HepG2 (cell line): Measurements from ENCODE around the gene BAIAP3. TPM values are rescaled to one million over a fixed set of nuclear protein-coding genes. Genes with fewer than 3 reads are reported as not detected.

Source experiments
- ATAC-seq: fragments of 200-7000 bp; cut with Tn5 transposase; 3 replicates; pipeline ENCODE4 v1.9.1; 2020; ENCODE audit warnings: mild to moderate bottlenecking, moderate library complexity
- BruUV-seq: library from RNA; stranded (reverse); fragments of 400-500 nt; replicated peaks from 2 replicates; lab custom pipeline; 2021; lab: Mats Ljungman, UMichigan
- CTCF ChIA-PET: fragments of 300-600 bp; formaldehyde crosslinking; extraction: SDS; loops from one replicate; lab custom pipeline; 2021; ENCODE audit warnings: low total read pairs, inconsistent platforms, low intra/inter-chr PET ratio; lab: Yijun Ruan, JAX
- POLR2A ChIA-PET: fragments of 350-600 bp; sonication (Branson Sonifier 250); formaldehyde crosslinking; loops from one replicate; lab custom pipeline; 2020; ENCODE audit warnings: antibody characterized with exemption, inconsistent platforms; lab: Yijun Ruan, JAX
- DNase-seq: peaks from one replicate; pipeline ENCODE4 v3.0.0-alpha.2; 2015; ENCODE audit warnings: low spot score
- FAIRE-seq: peaks from 3 replicates; lab custom pipeline; 2011; peaks lifted over from hg19 to GRCh38; lab: Jason Lieb, UNC
- H2AFZ ChIP-seq: one replicate; pipeline ENCODE4 v1.6.1; 2011; ENCODE audit warnings: low read length, inconsistent platforms
- H3K27ac ChIP-seq: fragments of 300-600 bp; 3 replicates; pipeline ENCODE4 v1.8.0; 2011; ENCODE audit warnings: mixed run types, mild to moderate bottlenecking, mixed read lengths, low read length, inconsistent platforms; ENCODE audit not compliant: insufficient read depth; ENCODE audit errors: extremely low read length
- H3K27me3 ChIP-seq, 2 experiments: fragments of 200-600 bp in 1 of 2; 2 replicates in 1 of 2; 3 replicates in 1 of 2; pipeline versions ENCODE4 v1.6.0 to v1.8.0; 2011; ENCODE audit warnings: low read length in 2 of 2, mild to moderate bottlenecking in 2 of 2, moderate library complexity in 2 of 2, inconsistent platforms in 1 of 2; ENCODE audit not compliant: insufficient read depth in 2 of 2, control insufficient read depth in 1 of 2
- H3K36me3 ChIP-seq, 2 experiments: fragments of 200-600 bp in 1 of 2; replicated peaks in 1 of 2; 2 replicates in 1 of 2; 3 replicates in 1 of 2; pipeline versions ENCODE4 v1.5.1 to v1.8.0; 2011; ENCODE audit warnings: low read length in 2 of 2, inconsistent platforms in 1 of 2; ENCODE audit not compliant: insufficient read depth in 2 of 2, control insufficient read depth in 1 of 2
- H3K4me1 ChIP-seq: 2 replicates; pipeline ENCODE4 v1.5.1; 2012; ENCODE audit warnings: low read length, inconsistent platforms; ENCODE audit not compliant: insufficient read depth
- H3K4me2 ChIP-seq: 2 replicates; pipeline ENCODE4 v1.6.0; 2011; ENCODE audit warnings: low read depth, low read length, inconsistent platforms
- H3K4me3 ChIP-seq, 3 experiments: fragments of 200-600 bp in 1 of 3; sonication (generic), shearing (Covaris generic) in 1 of 3; replicated peaks in 1 of 3; 2 replicates each; pipeline ENCODE4 v1.5.1; 2011 to 2016; ENCODE audit warnings: low read length in 3 of 3, inconsistent platforms in 2 of 3, low read depth in 2 of 3, mild to moderate bottlenecking in 2 of 3, control low read depth in 1 of 3, mixed read lengths in 1 of 3; ENCODE audit not compliant: insufficient read depth in 1 of 3
- H3K79me2 ChIP-seq: one replicate; pipeline ENCODE4 v1.6.1; 2011; ENCODE audit warnings: low read length, inconsistent platforms; ENCODE audit not compliant: insufficient read depth
- H3K9ac ChIP-seq: 2 replicates; pipeline ENCODE4 v1.6.0; 2011; ENCODE audit warnings: mild to moderate bottlenecking, low read depth, low read length, inconsistent platforms; ENCODE audit not compliant: insufficient read depth
- H3K9me3 ChIP-seq: 2 replicates; pipeline ENCODE4 v1.5.1; 2012; ENCODE audit warnings: mild to moderate bottlenecking, low read length
- H4K20me1 ChIP-seq: 2 replicates; pipeline ENCODE4 v1.6.0; 2011; ENCODE audit warnings: inconsistent platforms, mild to moderate bottlenecking, low read length, moderate library complexity; ENCODE audit not compliant: insufficient read depth
- BRCA1 ChIP-seq: sonication (generic); formaldehyde crosslinking; IDR thresholded peaks from 2 replicates; pipeline ENCODE4 v1.4.0; 2020; ENCODE audit warnings: missing genetic modification reagents
- CBX2 ChIP-seq, 2 experiments: fragments of 200-600 bp in 1 of 2; sonication (generic); formaldehyde crosslinking in 1 of 2; IDR thresholded peaks; 2 replicates each; pipeline versions ENCODE4 v1.7.0 to v1.8.1; 2018 to 2022; ENCODE audit warnings: low read depth in 2 of 2, low read length in 1 of 2, mild to moderate bottlenecking in 1 of 2, missing genetic modification reagents in 1 of 2
- CREB1 ChIP-seq, 2 experiments: fragments of 450-650 bp in 1 of 2; IDR thresholded peaks; 2 replicates each; pipeline ENCODE4 v1.6.1; 2016 to 2017; ENCODE audit warnings: control low read depth in 1 of 2, mild to moderate bottlenecking in 1 of 2, missing compliant biosample characterization in 1 of 2, missing genetic modification characterization in 1 of 2
- KDM5B ChIP-seq: sonication (generic); formaldehyde crosslinking; IDR thresholded peaks from 2 replicates; pipeline ENCODE4 v1.4.0; 2020; ENCODE audit warnings: missing genetic modification reagents, mild to moderate bottlenecking, borderline replicate concordance
- PCBP2 ChIP-seq: fragments of 200-400 bp; formaldehyde crosslinking; optimal IDR thresholded peaks from 2 replicates; pipeline ENCODE3; 2018; ENCODE audit warnings: low read length, low read depth; ENCODE audit not compliant: poor library complexity, severe bottlenecking
- RCOR2 ChIP-seq: IDR thresholded peaks from 2 replicates; pipeline ENCODE4 v1.6.1; 2016; ENCODE audit warnings: missing biosample characterization, missing genetic modification reagents
- TARDBP ChIP-seq: sonication (generic); formaldehyde crosslinking; IDR thresholded peaks from 2 replicates; pipeline ENCODE4 v1.8.0; 2022; ENCODE audit warnings: mild to moderate bottlenecking, missing genetic modification reagents
- ZFX ChIP-seq: sonication (generic); formaldehyde crosslinking; IDR thresholded peaks from 2 replicates; pipeline ENCODE4 v1.4.0; 2020; ENCODE audit warnings: mild to moderate bottlenecking, low read depth, missing genetic modification reagents, moderate library complexity
- ZFYVE20 ChIP-seq: sonication (generic); formaldehyde crosslinking; IDR thresholded peaks from 2 replicates; pipeline ENCODE4 v1.8.0; 2023; ENCODE audit warnings: low read depth, mild to moderate bottlenecking, moderate library complexity, missing genetic modification reagents, borderline replicate concordance
- ZNF350 ChIP-seq: sonication (generic); formaldehyde crosslinking; IDR thresholded peaks from 2 replicates; pipeline ENCODE4 v1.4.0; 2020; ENCODE audit warnings: mild to moderate bottlenecking, low read depth, missing genetic modification reagents, borderline replicate concordance
- ZNF556 ChIP-seq: sonication (generic); formaldehyde crosslinking; IDR thresholded peaks from 2 replicates; pipeline ENCODE4 v1.4.0; 2020; ENCODE audit warnings: mild to moderate bottlenecking, missing genetic modification reagents, borderline replicate concordance
- ZNF564 ChIP-seq: sonication (generic); formaldehyde crosslinking; IDR thresholded peaks from 2 replicates; pipeline ENCODE4 v1.8.1; 2023; ENCODE audit warnings: mild to moderate bottlenecking, missing genetic modification reagents
- WGBS: methylation state at CpG from one replicate; pipeline ENCODE4 v1.1.6; 2017; ENCODE audit warnings: low lambda C conversion rate; 5-methylcytosine and 5-hydroxymethylcytosine counted together
- in situ Hi-C: cut with HindIII; loops from 2 replicates; pipeline ENCODE4 v1.10.0; 2017; ENCODE audit warnings: low pct_unique_long_range_greater_than_20kb; ENCODE audit not compliant: extremely low pct_ligation_motif_present
- intact Hi-C: fragments of 100-400 bp; cut with micrococcal nuclease; formaldehyde crosslinking; loops from one replicate; pipeline ENCODE4 v1.10.0; 2022; ENCODE audit not compliant: unreplicated experiment
- polyA plus RNA-seq, 8 experiments: library from polyadenylated mRNA; depleted of rRNA in 3 of 8; stranded (reverse) in 7 of 8; unstranded in 1 of 8; fragments of >200 nt; fragmentation: Illumina TruSeq in 4 of 8; extraction: Trizol in 4 of 8; gene quantifications; 2 replicates each; pipeline versions ENCODE4 v1.2.1 to v1.2.3, GENCODE V29; 2011 to 2016; ENCODE audit warnings: low read depth in 4 of 8, missing spikeins in 1 of 8, mixed read lengths in 1 of 8; ENCODE audit not compliant: insufficient read depth in 1 of 8
- total RNA-seq, 5 experiments: library from RNA; depleted of rRNA; stranded (reverse); fragments of >200 nt; fragmentation: Illumina TruSeq; extraction: Trizol; gene quantifications; 2 replicates each; pipeline ENCODE4 v1.2.3, GENCODE V29; 2016; ENCODE audit warnings: low read depth in 1 of 5
- TF ChIP-seq, protein P1 (sequence below): sonication (generic); formaldehyde crosslinking; IDR thresholded peaks from 2 replicates; pipeline ENCODE4 v1.5.0; 2020; ENCODE audit warnings: mild to moderate bottlenecking, missing genetic modification reagents
- TF ChIP-seq, protein P2 (sequence below): sonication (generic); formaldehyde crosslinking; IDR thresholded peaks from 2 replicates; pipeline ENCODE4 v1.9.0; 2021; ENCODE audit warnings: missing genetic modification reagents, borderline replicate concordance

The BAIAP3 gene
- total and polyA plus RNA-seq, 2 of the 13 experiments (the other 11 are each of a cell fraction or from before 2014, with no cell fraction given) = 3.2 to 5.7 TPM

DNA sequence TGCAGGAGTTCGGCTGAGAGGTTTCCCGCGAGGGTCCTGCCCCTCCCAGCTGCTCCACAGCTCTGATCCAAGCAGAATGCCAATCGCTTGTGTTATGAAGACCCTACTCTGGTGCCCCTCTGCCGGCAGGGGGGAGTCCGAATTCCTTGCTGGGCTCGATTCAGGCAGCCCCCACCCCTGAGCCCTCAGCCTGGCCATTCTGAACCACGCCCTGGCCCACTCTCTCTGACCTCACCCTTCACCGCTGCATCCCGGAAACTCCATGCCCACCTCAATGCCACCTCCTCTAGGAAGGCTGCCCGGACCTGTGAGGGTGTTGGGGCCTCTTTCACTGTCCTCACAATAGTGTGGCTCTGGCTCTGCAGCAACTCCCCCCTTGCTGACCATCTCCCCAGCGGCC, 31.9 kb upstream of the BAIAP3 start:
- Histone ChIP-seq H4K20me1 (no peaks in the 10 kb centered on the region), H3K9ac (no peak overlapping the region), H3K4me1 (peaks cover 94% of the 10 kb centered on the region), H3K4me3 (no peak overlapping the region), H3K79me2 (no peaks in the 10 kb centered on the region), H3K27me3 (no peaks in the 10 kb centered on the region), H3K27ac (no peak overlapping the region), H3K4me2 (0 out of 2 replicates have a peak overlapping the region, but pooled peaks have one; percentile 94), H2AFZ (no peak overlapping the region), H3K36me3 (no peaks in the 10 kb centered on the region), H3K9me3 (no peaks in the 10 kb centered on the region)
- no TSS peak for BruUV-seq
- ChIA-PET POLR2A (no interaction called here), CTCF (no interaction called here)
- FAIRE-seq = no peak
- intact Hi-C loops (no loop called here), in situ Hi-C loops (no loop called here)
- DNase-seq = no peak
- TF ChIP-seq CREB1 (IDR thresholded peaks at IDR 0.05) (no peak), CREB1 (CRISPR knock-in tag; IDR thresholded peaks at IDR 0.05) (no peak), RCOR2 (CRISPR knock-in tag) (no peak), CBX2 (IDR thresholded peaks at IDR 0.05; ENCODE audit: low read depth, low read length) (no peak), CBX2 (CRISPR knock-in tag; IDR thresholded peaks at IDR 0.05; ENCODE audit: low read depth) (no peak), ZNF564 (no peak), KDM5B (CRISPR knock-in tag) (peak; percentile 31; the same call in 1 of the 2 replicates)
- TF ChIP-seq, protein P1, sequence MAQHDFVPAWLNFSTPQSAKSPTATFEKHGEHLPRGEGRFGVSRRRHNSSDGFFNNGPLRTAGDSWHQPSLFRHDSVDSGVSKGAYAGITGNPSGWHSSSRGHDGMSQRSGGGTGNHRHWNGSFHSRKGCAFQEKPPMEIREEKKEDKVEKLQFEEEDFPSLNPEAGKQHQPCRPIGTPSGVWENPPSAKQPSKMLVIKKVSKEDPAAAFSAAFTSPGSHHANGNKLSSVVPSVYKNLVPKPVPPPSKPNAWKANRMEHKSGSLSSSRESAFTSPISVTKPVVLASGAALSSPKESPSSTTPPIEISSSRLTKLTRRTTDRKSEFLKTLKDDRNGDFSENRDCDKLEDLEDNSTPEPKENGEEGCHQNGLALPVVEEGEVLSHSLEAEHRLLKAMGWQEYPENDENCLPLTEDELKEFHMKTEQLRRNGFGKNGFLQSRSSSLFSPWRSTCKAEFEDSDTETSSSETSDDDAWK (CRISPR knock-in tag) = no peak
- ATAC-seq = no peak
- 70% methylated on average over 9 of the region's 12 CpGs for WGBS

DNA sequence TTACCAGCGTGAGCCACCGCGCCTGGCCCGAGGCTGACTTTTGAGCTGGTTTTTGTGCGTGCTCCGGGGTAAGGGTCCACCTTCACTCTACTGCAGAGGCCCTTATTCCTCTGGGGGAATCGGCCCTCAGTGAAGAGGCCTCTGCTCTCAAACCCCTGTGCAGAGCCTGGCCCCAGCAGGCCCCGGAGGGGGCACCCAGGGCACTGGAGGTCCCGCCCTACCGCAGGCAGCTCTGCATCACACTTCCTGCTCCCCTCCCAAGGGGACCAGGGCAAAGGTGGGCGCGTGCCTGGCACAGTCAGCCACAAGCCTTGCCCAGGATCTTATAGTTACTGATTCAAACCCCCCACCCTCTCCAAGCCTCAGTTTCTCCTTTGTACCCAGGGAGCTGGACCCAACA, 27.6 kb upstream of the BAIAP3 start:
- intact Hi-C loops = no loop called here
- H3K27ac ChIP-seq = peak overlapping the region; percentile 33
- TF ChIP-seq PCBP2 (no peak), ZNF556 (CRISPR knock-in tag) (0 out of 2 replicates have a peak, but pooled peaks have one; percentile 33), BRCA1 (no peak), TARDBP (CRISPR knock-in tag) (no peak), ZFX (CRISPR knock-in tag) (peak; percentile 67), ZFYVE20 (CRISPR knock-in tag) (no peak), ZNF350 (no peak)
- TF ChIP-seq, protein P2, sequence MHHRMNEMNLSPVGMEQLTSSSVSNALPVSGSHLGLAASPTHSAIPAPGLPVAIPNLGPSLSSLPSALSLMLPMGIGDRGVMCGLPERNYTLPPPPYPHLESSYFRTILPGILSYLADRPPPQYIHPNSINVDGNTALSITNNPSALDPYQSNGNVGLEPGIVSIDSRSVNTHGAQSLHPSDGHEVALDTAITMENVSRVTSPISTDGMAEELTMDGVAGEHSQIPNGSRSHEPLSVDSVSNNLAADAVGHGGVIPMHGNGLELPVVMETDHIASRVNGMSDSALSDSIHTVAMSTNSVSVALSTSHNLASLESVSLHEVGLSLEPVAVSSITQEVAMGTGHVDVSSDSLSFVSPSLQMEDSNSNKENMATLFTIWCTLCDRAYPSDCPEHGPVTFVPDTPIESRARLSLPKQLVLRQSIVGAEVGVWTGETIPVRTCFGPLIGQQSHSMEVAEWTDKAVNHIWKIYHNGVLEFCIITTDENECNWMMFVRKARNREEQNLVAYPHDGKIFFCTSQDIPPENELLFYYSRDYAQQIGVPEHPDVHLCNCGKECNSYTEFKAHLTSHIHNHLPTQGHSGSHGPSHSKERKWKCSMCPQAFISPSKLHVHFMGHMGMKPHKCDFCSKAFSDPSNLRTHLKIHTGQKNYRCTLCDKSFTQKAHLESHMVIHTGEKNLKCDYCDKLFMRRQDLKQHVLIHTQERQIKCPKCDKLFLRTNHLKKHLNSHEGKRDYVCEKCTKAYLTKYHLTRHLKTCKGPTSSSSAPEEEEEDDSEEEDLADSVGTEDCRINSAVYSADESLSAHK (CRISPR knock-in tag) = no peak

More for the DNA sequence above, 27.6 kb upstream of the BAIAP3 start:
- no peaks in the 10 kb centered on the region for H3K36me3 ChIP-seq
- H2AFZ ChIP-seq = no peak overlapping the region
- H3K4me1 ChIP-seq = peaks cover 56% of the 10 kb centered on the region
- no peaks in the 10 kb centered on the region for H3K9me3 ChIP-seq
- peak overlapping the region; percentile 68 for H3K4me2 ChIP-seq
- POLR2A ChIA-PET = interaction anchor here (0.6 to 1.6 kb wide), 3 partner anchors 9 to 635 kb away, joined by 3 read pairs; no protein-coding TSS in a partner anchor
- no peak for FAIRE-seq
- CTCF ChIA-PET = no interaction called here
- peaks cover 9% of the 10 kb centered on the region for H4K20me1 ChIP-seq
- ATAC-seq = peak; percentile 3; the same call in 1 of the 3 replicates
- H3K9ac ChIP-seq = peak overlapping the region; percentile 43; the same call in 1 of the 2 replicates
- peak overlapping the region; percentile 27 to 52 (median 27); a peak in 5 of 6 replicates for H3K4me3 ChIP-seq
- BruUV-seq = no TSS peak
- in situ Hi-C loops = no loop called here
- no peaks in the 10 kb centered on the region; a peak in 1 of 5 replicates for H3K27me3 ChIP-seq
- 6% methylated on average over 6 of the region's 12 CpGs for WGBS
- DNase-seq = no peak
- H3K79me2 ChIP-seq = peaks cover 10% of the 10 kb centered on the region
